Karpas-422 (cell line): ENCODE results near the gene MPHOSPH6. TPM values are rescaled to one million over a fixed set of nuclear protein-coding genes. Genes with fewer than 3 reads are reported as not detected.

ENCODE experiments used
- DNase-seq: peaks from one replicate; pipeline ENCODE4 v3.0.0-alpha.2; 2015
- H2AFZ ChIP-seq: fragments of 200-600 bp; sonication (generic); 2 replicates; pipeline ENCODE4 v1.6.1; 2014; ENCODE audit warnings: antibody characterized with exemption, low read length, mixed read lengths
- H3K27ac ChIP-seq: fragments of 200-600 bp; sonication (generic); 2 replicates; pipeline ENCODE4 v1.5.1; 2014; ENCODE audit warnings: mild to moderate bottlenecking, low read length, moderate library complexity
- H3K27me3 ChIP-seq: fragments of 200-600 bp; sonication (generic); 2 replicates; pipeline ENCODE4 v1.6.1; 2014; ENCODE audit warnings: low read length, mixed read lengths
- H3K36me3 ChIP-seq: fragments of 200-600 bp; sonication (generic); 2 replicates; pipeline ENCODE4 v1.6.1; 2014; ENCODE audit warnings: low read length, mixed read lengths; ENCODE audit not compliant: insufficient read depth
- H3K4me1 ChIP-seq: fragments of 200-600 bp; sonication (generic); 2 replicates; pipeline ENCODE4 v1.6.1; 2014; ENCODE audit warnings: mild to moderate bottlenecking, low read length, mixed read lengths
- H3K4me2 ChIP-seq: fragments of 200-600 bp; sonication (generic); 2 replicates; pipeline ENCODE4 v1.6.1; 2014; ENCODE audit warnings: low read length, low read depth, mild to moderate bottlenecking; ENCODE audit not compliant: poor library complexity, severe bottlenecking
- H3K4me3 ChIP-seq: fragments of 200-600 bp; sonication (generic); 2 replicates; pipeline ENCODE4 v1.5.1; 2014; ENCODE audit warnings: mild to moderate bottlenecking, antibody characterized with exemption, low read length, mixed read lengths
- H3K79me2 ChIP-seq: fragments of 200-600 bp; sonication (generic); 2 replicates; pipeline ENCODE4 v1.6.1; 2014; ENCODE audit warnings: mild to moderate bottlenecking, low read length, mixed read lengths
- H3K9ac ChIP-seq: fragments of 200-600 bp; sonication (generic); 2 replicates; pipeline ENCODE4 v1.6.0; 2014; ENCODE audit warnings: low read length
- H3K9me2 ChIP-seq: fragments of 200-600 bp; sonication (generic), shearing (Covaris generic); replicated peaks from 2 replicates; pipeline ENCODE4 v1.6.0; 2014; ENCODE audit warnings: mild to moderate bottlenecking, low read length, moderate library complexity; ENCODE audit not compliant: insufficient read depth
- H3K9me3 ChIP-seq: fragments of 300-700, 200-600 bp; sonication (generic); 2 replicates; pipeline ENCODE4 v1.6.1; 2014; ENCODE audit warnings: low read length, mixed read lengths
- H4K20me1 ChIP-seq: fragments of 200-600 bp; sonication (generic); 2 replicates; pipeline ENCODE4 v1.6.1; 2014; ENCODE audit warnings: mild to moderate bottlenecking, antibody characterized with exemption, low read length, low read depth; ENCODE audit not compliant: insufficient read depth
- total RNA-seq: library from RNA; depleted of rRNA; stranded (reverse); fragments of >200 nt; shearing (Covaris generic); gene quantifications from 2 replicates; pipeline ENCODE4 v1.2.3, GENCODE V29; 2014; ENCODE audit warnings: low replicate concordance

MPHOSPH6 gene
- total RNA-seq, 1 experiment from 2014 or later, result 22.2 TPM

- Histone ChIP-seq H2AFZ (no peak overlapping the region), H3K4me1 (no peaks in the 10 kb centered on the region), H3K27ac (no peak overlapping the region), H3K9me3 (no peaks in the 10 kb centered on the region), H3K36me3 (no peaks in the 10 kb centered on the region), H3K9me2 (no peaks in the 10 kb centered on the region), H3K27me3 (no peaks in the 10 kb centered on the region), H4K20me1 (no peaks in the 10 kb centered on the region), H3K4me2 (no peak overlapping the region), H3K79me2 (no peaks in the 10 kb centered on the region), H3K4me3 (no peak overlapping the region), H3K9ac (no peak overlapping the region)
- no peak for DNase-seq
Observed at GRCh38 chr16:82182266-82183003, 12.4 kb upstream of the MPHOSPH6 start.

- no peak overlapping the region for H3K4me2 ChIP-seq
- H3K36me3 ChIP-seq, result no peaks in the 10 kb centered on the region
- no peak overlapping the region for H2AFZ ChIP-seq
- H4K20me1 ChIP-seq, result no peaks in the 10 kb centered on the region
- H3K27ac ChIP-seq, result no peak overlapping the region
- no peaks in the 10 kb centered on the region for H3K9me2 ChIP-seq
- no peaks in the 10 kb centered on the region for H3K9me3 ChIP-seq
- no peak for DNase-seq
- H3K4me1 ChIP-seq, result no peaks in the 10 kb centered on the region
- no peaks in the 10 kb centered on the region for H3K79me2 ChIP-seq
- no peaks in the 10 kb centered on the region for H3K27me3 ChIP-seq
- H3K9ac ChIP-seq, result no peak overlapping the region
- no peak overlapping the region for H3K4me3 ChIP-seq
Observed at GRCh38 chr16:82181461-82182185, 11.6 kb upstream of the MPHOSPH6 start.

DNA sequence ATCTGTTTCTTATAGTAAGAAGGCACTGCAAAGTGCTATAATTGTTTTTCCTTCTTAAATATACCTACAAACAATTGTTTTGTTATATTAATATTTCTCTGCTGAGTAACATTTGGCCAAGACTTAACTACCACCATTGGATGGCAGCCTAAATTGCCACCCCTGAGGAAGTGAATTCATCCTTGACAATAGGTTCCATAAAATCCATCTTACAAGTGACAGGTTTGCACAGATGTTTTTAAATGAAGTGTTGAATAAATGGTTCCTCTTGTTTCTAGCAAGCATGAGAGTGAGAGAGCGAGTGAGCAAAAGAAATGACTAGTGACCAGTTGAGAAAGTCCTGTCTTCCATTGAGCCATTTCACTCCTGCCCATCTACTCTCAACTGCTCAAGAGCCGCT lies 8.3 kb upstream of the MPHOSPH6 start:
- no peaks in the 10 kb centered on the region for H3K79me2 ChIP-seq
- DNase-seq, result no peak
- H3K9me3 ChIP-seq, result no peaks in the 10 kb centered on the region

GRCh38 chr16:82177555-82177954 lies 7.5 kb upstream of the MPHOSPH6 start:
- H3K27me3 ChIP-seq, result no peaks in the 10 kb centered on the region

More for the DNA sequence above, 8.3 kb upstream of the MPHOSPH6 start:
- no peak overlapping the region for H3K27ac ChIP-seq
- H3K9ac ChIP-seq, result no peak overlapping the region
- no peaks in the 10 kb centered on the region for H4K20me1 ChIP-seq
- H3K36me3 ChIP-seq, result no peaks in the 10 kb centered on the region
- H3K4me3 ChIP-seq, result no peak overlapping the region
- H3K4me2 ChIP-seq, result no peak overlapping the region
- H2AFZ ChIP-seq, result no peak overlapping the region
- no peaks in the 10 kb centered on the region for H3K27me3 ChIP-seq
- H3K4me1 ChIP-seq, result no peaks in the 10 kb centered on the region
- H3K9me2 ChIP-seq, result no peaks in the 10 kb centered on the region

DNA sequence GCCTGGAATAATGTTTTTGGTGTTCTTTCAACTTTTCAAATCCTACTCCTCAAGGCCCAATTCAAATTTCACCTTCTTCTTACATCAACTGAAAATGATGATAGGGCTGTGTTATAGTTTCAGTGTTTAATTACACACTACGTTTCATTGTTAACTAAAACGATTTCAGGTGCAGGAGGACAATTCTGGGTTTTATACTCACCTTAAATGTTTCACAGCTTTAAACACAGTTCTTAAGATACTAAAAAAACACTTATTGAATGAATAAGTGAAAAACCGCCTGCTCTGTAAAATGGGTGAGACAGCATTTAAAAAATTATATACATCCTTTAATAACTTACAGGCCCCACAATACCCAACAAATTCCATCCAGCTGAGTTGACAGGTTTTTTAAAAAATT lies 6.2 kb upstream of the MPHOSPH6 start:
- no peaks in the 10 kb centered on the region for H3K79me2 ChIP-seq
- no peak overlapping the region for H3K4me3 ChIP-seq
- H3K4me1 ChIP-seq, result no peaks in the 10 kb centered on the region
- H3K9me3 ChIP-seq, result no peaks in the 10 kb centered on the region
- no peaks in the 10 kb centered on the region for H3K36me3 ChIP-seq
- no peak overlapping the region for H3K4me2 ChIP-seq
- no peaks in the 10 kb centered on the region for H3K27me3 ChIP-seq
- H3K9me2 ChIP-seq, result no peaks in the 10 kb centered on the region
- no peaks in the 10 kb centered on the region for H4K20me1 ChIP-seq
- no peak overlapping the region for H3K9ac ChIP-seq
- DNase-seq, result no peak
- H2AFZ ChIP-seq, result no peak overlapping the region
- H3K27ac ChIP-seq, result no peak overlapping the region

More at GRCh38 chr16:82177555-82177954, 7.5 kb upstream of the MPHOSPH6 start:
- Histone ChIP-seq H3K79me2 (no peaks in the 10 kb centered on the region), H4K20me1 (no peaks in the 10 kb centered on the region), H2AFZ (no peak overlapping the region), H3K4me2 (no peak overlapping the region), H3K27ac (no peak overlapping the region), H3K9me2 (no peaks in the 10 kb centered on the region), H3K36me3 (no peaks in the 10 kb centered on the region), H3K9ac (no peak overlapping the region), H3K4me3 (no peak overlapping the region), H3K4me1 (no peaks in the 10 kb centered on the region), H3K9me3 (no peaks in the 10 kb centered on the region)
- no peak for DNase-seq

DNA sequence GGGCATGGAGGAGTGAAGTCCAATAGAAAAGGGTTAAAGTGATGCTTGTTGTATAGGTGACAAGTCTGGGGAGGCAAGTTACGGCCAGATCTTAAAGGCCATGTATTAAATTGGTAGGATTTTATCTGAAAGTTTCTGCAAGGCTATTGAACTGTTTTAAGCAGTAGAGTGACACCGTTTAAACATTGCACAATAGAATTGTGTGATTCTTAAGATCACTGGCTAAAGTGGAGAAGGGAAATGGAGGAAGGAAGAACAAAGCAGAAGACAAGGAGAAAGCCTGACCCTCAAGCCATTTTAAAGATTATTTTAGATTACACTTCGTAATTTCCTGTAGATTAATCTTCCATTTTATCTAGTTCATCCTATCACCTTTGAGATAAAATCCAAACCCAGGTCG lies 5.6 kb upstream of the MPHOSPH6 start:
- H3K79me2 ChIP-seq, result no peaks in the 10 kb centered on the region
- H4K20me1 ChIP-seq, result no peaks in the 10 kb centered on the region
- H3K4me3 ChIP-seq, result no peak overlapping the region
- no peak overlapping the region for H3K27ac ChIP-seq
- no peaks in the 10 kb centered on the region for H3K9me2 ChIP-seq
- H2AFZ ChIP-seq, result no peak overlapping the region
- H3K27me3 ChIP-seq, result no peaks in the 10 kb centered on the region
- H3K36me3 ChIP-seq, result no peaks in the 10 kb centered on the region
- peaks cover under 1% of the 10 kb centered on the region for H3K4me1 ChIP-seq
- no peaks in the 10 kb centered on the region for H3K9me3 ChIP-seq
- no peak overlapping the region for H3K9ac ChIP-seq
- DNase-seq, result no peak
- H3K4me2 ChIP-seq, result no peak overlapping the region

GRCh38 chr16:82167670-82168069 lies 2.4 kb downstream of the MPHOSPH6 start:
- H3K9ac ChIP-seq, result no peak overlapping the region
- H3K4me3 ChIP-seq, result no peak overlapping the region
- H3K36me3 ChIP-seq, result peaks cover 31% of the 10 kb centered on the region
- no peak for DNase-seq
- H3K4me1 ChIP-seq, result peaks cover 17% of the 10 kb centered on the region
- no peak overlapping the region for H2AFZ ChIP-seq
- no peaks in the 10 kb centered on the region for H3K27me3 ChIP-seq
- H3K27ac ChIP-seq, result no peak overlapping the region
- H4K20me1 ChIP-seq, result peaks cover 4% of the 10 kb centered on the region
- H3K79me2 ChIP-seq, result peaks cover 62% of the 10 kb centered on the region
- H3K4me2 ChIP-seq, result no peak overlapping the region
- H3K9me2 ChIP-seq, result no peaks in the 10 kb centered on the region
- no peaks in the 10 kb centered on the region for H3K9me3 ChIP-seq

DNA sequence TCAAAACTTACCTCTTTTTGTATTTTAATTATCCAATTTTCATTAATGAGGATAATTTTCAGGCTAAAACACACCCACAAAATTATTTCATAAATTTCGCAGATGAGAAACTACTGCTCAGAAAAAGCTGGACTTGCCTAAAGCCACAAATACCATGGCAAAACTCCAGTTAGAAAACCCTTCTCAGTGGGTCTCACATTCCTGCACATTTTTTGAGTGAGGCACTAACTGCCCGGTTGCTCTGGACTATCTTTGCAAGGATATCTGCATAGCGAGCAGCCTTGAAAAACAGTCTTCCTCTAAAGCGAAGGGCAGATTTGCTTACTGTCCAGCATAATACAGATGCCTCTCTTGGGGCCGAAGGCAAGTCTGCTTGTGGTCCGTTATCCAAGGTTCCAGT lies 9.8 kb downstream of the MPHOSPH6 start:
- H3K9me3 ChIP-seq, result no peaks in the 10 kb centered on the region
- H2AFZ ChIP-seq, result no peak overlapping the region
- H3K4me1 ChIP-seq, result peaks cover 3% of the 10 kb centered on the region
- peaks cover 57% of the 10 kb centered on the region for H3K79me2 ChIP-seq
- no peak overlapping the region for H3K9ac ChIP-seq
- no peaks in the 10 kb centered on the region for H4K20me1 ChIP-seq
- no peak overlapping the region for H3K4me3 ChIP-seq
- no peaks in the 10 kb centered on the region for H3K27me3 ChIP-seq
- no peak overlapping the region for H3K27ac ChIP-seq
- peaks cover 27% of the 10 kb centered on the region; the same call in 1 of the 2 replicates for H3K36me3 ChIP-seq
- H3K4me2 ChIP-seq, result no peak overlapping the region
- H3K9me2 ChIP-seq, result no peaks in the 10 kb centered on the region
- no peak for DNase-seq
